IPS-NIHi7 (cell line): ENCODE data around the gene SLC10A1.
"Not testable (repeated sequence)": the region's sequence is repeated elsewhere in the genome, so short reads cannot be mapped to it uniquely, and the experiment has no call there.

Experiments used
- DNase-seq: peaks from one replicate; pipeline ENCODE4 v3.0.0; 2012; ENCODE audit warnings: mixed read lengths; ENCODE audit errors: extremely low spot score

The SLC10A1 gene

DNA sequence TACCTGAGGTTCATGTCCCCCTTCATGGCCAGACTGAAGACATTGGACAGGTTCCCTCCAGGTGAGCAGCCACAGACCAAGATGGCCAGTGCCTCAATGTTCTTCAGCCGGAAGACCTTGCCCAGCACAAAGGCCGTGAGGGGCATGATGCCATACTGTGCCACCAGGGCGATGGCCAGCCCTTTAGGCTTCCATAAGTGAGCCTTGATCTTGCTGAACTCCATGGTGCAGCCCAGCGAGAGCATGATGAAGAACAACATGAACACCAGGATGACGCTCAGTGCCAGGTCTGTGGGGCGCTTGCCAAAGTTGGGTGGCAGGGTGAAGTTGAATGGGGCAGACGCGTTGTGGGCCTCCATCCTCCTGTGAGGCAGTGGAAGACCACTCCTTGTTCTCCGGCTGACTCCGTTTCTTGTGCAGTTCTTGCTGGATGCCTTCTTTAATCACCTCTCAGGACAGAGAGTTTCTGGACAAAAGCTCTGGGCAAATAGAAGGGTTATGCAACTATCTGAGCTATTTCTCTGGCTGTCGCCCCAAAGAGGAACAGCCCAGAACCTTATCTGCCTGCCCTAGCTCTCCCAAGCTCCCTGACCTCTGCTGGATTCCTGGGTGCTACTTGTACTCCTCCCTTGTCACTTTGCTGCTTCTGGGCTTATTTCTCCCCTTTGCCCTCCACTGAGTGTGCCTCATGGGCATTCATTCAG lies at the start of gene SLC10A1:
TSS of gene SLC10A1 (minus strand) at position 445 of the 704 bp plus-strand sequence. CDS start at position 359, 86 bp downstream.
- no peak for DNase-seq

DNA sequence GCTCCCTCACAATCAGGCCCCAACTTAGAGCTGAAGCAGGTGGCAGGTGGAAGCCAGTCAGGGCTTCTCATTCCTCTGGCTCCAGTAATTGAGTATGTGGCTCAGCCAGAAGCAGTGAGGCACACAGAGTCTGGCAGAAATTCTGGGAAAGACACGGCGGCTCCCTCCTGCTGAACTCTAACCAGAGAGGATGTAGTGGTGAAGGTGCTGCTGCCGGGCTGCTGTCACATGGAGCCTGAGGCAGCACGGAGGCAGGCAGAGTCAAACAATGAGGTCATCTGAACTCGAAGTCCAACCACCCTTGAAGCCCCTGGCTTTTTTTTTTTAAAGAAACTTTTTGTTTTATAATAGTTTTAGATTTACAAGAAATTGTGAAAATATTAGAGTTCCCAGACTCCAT lies 48.7 kb upstream of the SLC10A1 start:
- no peak for DNase-seq

DNA sequence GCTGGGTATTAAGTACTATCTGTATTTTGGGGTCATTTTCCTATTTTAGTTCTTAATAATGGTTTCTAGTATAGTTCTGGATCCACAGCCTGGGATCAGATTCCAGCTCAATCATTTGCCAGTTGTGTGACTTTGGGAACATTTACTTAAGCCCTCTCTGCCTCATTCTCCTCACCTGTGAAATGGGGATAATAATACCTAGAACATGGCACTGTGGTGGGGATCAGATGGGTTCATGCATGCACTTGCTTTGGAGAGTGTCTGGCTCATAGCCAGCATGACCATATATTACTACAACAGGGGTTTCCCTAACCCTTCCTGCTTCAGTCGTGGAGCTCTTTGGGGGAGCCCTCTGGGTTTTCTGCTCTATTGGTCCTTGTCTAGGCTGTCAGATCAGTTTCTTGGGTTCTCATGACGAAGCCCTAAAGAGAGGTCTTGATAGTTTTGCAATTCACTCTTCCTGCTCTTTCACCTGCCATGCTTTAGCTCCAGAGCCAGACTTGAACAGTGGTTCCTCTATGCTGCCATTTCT lies 48.1 kb upstream of the SLC10A1 start:
- no peak for DNase-seq

DNA sequence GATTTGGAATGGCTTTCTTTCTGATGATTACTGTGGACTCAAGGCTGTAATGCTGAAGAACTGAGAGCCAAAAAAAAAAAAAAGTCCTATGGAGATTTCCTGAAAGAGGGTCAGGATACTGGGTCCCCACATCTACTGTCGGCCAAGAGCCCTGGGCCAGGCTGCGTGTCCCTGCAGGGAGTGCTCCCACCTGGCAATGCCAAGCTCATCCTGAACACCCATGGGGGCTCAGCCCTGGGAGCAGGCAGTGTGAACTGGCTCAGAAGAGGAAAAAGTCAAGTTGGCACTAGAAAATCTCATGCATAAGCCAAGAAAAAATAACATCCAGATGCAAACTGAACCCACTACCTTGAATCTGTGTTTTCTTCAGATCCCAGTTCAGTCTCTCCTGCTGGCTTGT lies 47.1 kb upstream of the SLC10A1 start:
- DNase-seq: no peak

DNA sequence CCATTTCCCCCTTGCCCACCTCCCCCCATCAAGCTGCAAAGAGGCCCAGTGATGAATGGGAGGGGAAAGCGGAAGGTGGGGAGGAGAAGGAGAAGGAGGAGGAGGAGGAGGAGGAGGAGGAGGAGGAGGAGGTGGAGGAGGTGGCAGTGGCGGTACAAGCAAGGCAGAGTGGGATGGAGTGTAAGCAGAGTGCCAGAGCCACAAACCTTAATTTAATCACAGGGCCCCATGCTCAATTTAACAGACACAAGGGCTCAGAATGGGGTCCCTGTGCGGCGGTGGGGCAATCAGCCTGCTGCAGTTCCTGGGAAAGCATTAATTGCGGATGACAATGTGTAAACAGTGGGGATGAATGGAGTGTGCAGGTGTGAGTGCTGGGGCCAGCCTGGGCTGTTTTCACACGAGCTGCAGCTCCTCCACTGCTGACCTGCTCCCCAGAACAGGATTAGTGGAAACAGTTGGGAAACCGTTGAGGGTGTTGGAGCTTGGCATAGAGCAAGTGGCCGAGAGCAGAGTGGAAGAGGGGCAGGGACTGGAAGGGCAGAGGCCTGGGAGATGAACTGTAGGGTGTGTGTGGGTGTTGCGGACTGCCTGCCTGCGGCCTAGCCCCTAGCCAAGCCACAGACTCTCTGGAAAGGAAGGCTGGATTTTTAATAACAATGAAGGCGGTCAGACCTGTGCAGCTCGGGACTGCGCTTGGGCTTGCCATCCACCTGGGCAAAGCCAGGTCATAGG lies 45.8 kb upstream of the SLC10A1 start:
- DNase-seq: no peak

DNA sequence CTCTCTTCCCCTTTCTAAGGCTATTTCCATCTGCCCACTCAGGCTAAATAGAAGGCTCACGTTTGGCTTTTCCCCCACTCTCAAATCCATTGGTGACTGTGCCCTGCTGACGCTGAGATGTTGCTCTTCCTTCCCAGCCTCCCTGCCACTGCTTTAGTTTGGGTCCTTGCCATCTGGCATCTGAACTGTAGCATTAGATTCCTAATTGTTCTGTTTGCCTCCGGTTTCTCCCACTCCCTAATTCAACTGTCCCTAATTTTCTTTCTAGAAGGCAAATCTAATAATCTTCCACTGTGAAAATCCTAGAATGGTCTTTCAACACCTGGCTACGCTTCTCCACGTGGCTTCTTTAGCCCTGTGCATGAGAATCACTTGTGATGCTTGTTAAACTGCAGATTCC lies 44.6 kb upstream of the SLC10A1 start:
- DNase-seq: no peak

DNA sequence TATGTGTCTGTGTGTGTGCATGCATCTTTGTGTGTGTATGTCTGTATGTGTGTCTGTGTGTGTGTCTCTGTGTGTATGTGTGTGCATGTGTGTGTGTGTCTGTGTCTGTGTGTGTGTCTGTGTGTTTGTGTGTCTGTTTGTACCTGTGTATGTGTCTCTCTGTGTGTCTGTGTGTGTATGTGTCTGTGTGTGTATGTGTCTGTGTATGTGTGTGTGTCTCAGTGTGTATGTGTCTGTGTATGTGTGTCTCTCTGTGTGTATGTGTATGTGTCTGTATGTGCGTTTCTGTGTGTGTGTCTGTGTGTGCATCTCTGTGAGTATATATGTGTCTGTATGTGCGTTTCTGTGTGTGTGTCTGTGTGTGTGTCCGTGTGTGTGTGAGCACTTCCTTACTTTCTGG lies 42.6 kb upstream of the SLC10A1 start:
- DNase-seq: no peak

DNA sequence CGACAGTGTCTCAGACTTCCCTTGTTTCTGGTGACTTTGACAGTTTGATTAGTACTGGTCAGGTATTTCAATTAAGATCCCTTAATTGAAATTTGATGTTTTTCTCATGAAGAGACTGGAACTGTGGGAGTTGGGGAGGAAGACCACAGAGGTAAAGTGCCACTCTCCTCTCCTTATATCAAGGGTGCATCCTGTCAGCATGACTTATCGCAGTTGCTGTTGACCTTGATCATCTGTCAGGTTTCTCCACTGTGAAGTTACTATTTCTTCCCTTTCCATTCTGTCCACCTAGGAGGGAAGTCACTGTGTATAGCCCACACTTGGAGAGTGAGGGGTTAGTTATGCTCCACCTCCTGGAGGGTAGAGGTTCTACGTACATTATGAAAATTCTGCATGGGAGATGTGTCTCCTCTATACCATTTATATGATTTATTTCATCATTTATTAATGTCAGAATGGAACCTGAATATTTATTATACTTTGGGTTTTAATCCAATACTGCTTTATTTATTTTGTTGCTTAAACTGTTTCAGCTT lies 41.9 kb upstream of the SLC10A1 start:
- no peak for DNase-seq

DNA sequence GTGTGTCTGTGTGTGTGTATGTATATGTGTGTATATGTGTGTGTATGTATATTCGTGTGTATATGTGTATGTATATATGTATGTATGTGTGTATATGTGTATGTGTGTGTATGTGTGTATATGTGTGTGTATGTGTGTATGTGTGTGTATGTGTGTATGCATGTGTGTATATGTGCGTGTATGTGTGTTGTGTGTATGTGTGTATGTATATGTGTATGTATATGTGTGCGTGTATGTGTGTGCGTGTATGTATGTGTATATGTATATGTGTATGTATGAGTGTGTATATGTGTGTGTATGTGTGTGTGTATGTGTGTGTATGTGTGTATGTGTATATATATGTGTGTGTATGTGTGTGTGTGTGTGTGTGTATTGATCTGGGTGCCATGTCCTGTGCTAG lies 31.8 kb upstream of the SLC10A1 start:
- DNase-seq: no peak

DNA sequence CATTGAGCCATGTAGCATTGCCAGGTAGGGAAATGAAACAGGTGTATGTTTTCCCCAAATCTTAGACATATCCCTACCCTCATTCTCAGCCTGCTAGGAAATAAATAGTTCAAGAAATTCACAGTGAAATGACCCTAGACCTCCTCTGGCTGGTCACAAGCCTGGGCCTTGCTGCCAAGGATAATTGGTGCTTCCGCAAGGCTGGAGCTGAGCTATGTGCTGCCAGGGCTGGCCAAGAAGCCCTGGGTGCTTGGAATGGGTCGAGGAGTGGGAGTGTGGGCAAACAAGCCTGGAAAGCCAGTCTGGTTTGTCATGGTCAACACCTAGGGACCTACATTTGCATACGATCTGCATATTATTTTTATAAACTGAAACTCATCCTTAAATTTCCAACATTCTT lies 31.3 kb upstream of the SLC10A1 start:
- no peak for DNase-seq

DNA sequence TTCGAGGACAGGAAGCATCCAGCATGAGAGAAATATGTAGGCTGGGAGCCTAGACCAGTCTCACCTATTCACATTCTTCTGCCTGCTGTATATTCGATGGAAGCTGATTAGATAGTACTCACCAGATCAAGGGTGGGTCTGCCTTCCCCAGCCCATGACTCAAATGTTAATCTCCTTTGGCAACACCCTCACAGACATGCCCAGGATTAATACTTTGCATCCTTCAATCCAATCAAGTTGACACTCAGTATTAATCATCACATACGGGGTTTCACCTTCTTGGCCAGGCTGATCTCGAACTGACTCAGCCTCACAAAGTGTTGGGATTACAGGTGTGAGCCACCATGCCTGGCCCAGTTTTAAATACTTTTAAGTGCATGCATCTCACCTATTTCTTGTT lies 30.5 kb upstream of the SLC10A1 start:
- no peak for DNase-seq

DNA sequence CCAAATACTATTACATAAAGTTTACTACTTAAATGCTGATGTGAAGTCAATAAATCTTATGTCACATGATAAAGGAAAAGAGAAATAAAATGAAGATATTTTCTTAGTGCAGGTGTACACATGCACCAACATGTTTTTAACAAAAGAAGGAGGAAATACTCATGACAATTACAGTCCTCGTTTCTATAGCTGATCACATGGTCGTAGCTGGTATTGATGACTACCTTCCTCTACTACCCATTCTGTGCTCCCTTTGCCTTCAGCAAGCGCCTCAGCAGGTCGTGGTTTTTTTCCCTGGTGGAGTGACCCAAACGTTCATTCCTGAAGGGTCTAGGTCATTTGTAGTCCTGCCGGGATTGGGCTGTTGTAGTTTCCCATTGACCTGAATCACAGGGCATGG lies 25.4 kb upstream of the SLC10A1 start:
- no peak for DNase-seq

DNA sequence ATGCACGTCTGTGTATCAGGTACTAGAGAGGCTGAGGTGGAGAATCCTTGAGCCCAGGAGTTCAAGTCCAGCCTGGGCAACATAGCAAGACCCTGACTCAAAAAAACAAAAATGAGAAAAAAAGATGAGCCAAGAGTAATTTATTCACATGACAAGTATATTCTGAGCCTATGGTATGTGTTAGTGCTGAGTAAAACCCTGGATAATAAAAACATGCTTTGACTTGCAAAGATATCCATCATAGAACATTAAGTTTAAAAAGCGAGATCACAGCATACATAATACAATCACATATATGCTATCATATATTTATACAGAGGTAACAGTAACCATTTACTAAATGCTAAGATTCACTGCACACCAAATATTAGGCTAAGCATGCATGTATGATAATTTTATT lies 23.9 kb upstream of the SLC10A1 start:
- no peak for DNase-seq

DNA sequence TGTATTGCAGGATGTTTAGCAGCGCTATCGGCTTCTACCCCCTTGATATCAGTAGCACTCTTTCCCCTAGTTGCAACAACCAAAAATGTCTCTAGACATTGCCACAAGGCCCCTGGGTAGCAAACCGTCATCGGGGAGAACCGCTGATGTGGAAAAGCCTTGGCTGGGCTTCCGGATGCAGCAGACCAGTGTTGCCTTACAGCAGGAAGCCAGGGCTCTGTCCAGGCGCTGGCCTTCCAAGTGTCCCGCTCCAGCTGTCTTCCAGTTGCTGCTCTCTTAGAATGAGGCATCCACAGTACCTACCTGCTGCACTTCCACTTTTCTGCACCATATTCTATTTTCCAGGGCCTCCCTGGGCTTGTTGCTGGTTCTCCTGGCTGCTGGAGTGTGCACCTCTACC lies 22.6 kb upstream of the SLC10A1 start:
- no peak for DNase-seq

DNA sequence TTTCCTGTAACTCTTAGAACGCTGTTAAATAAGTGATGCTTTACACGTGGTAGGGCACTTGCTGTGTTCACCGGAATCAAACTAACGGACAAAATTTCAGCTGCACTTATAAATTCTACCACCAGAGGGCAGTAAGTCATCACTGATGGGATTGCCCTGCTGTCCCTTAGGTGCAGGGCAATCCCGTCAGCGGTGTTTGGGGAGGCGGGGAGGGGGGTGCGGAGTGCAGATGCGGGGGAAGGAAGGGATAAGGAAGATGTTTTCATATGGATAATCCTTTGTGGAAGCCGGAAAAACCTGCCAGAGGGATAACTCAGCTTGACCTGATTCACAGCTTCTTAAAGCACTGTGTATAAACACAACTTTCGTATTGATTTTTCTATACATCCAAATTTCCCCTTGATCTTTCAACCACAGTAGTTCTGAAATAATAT lies 21.7 kb upstream of the SLC10A1 start:
- peak; percentile 84 for DNase-seq

DNA sequence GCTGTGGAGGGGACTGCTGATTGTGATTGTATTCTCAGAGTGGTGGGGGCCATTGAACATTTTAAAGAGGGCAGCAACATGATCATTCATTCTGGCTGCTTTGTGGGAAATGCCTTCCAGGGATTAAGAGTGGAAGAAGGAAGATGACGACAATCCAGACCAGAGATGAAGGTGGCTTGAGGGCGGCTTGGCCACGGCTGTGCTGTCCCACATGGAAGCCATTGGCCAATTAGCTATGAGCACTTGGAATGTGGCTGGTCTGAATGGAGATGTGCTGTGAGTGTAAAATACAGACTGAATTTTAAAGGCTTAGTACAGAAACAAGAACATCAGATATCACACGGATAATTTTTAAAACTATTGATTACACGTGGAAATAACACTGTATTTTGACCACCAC lies 19.2 kb upstream of the SLC10A1 start:
- no peak for DNase-seq

DNA sequence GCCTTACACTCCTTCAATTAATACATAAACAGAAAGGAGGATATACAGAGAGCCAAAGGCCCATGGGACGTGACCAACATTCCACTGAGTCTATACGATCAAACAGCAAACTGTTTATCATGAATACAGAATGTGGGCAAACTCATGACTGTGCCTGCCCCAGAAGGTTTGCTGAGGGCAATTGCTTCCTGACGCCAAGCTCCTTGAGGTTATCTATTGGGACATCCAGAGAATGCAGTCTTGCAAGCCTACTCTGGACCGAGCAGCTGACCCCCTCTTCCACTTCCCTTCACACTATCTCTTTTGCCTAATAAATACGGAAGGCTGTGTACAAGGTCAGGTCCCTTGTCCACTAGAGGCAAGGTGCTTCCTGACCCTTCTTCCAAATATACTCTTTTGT lies 18.5 kb upstream of the SLC10A1 start:
- no peak for DNase-seq

DNA sequence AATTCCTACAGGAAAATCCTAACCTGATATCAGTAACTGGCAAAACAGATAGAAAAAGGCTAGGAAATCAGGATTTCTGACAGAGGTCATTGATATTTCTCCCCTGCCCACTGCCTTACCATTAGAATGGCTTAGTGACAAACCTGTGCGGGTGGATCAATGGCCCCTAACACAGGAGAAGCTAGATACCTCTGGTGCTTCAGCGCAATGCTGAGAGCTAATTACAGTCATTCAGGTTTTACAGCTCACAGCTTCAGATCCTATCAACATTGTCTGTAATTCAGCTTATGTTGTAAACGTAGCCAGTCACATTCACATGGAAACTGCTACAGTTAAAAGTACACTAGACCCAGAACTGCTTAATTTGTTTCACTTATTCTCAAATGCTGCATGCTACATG lies 17.4 kb upstream of the SLC10A1 start:
- DNase-seq: no peak

DNA sequence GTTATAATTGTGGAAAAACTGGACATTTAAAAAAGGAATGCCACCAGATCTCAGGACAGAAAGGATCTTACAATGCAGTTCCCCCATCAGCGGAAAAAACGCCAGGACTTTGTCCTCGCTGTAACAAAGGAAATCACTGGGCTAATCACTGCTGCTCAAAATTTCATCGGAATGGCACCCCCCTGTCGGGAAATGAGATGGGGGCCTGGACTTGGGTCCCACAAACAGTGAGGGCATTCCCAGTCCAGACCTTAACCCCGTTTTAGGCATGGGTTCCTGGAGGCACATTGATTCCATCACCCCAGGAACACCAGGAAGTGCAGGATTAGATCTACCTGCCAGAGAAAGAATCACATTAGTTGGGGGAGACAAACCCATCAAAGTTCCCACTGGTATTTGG lies 16.3 kb upstream of the SLC10A1 start:
- DNase-seq: not testable (repeated sequence)

DNA sequence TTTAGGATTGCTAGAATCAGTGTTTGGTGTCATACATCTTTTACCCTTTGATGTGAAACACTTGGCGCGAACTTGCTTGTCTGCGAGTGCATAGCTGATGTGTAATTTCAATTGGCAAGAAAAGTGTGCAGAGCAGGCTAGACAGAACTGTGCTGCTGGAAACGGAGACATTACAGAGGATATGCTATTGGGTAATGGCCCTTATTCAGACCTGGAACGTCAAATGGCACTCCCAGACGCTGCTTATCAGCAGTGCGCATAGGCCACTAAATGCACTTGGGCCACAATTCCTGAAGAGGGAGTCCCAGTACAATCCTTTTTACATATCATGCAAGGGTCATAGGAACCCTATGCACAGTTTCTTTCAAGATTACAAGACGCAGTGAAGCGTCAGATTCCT lies 15.7 kb upstream of the SLC10A1 start:
- DNase-seq: no peak

DNA sequence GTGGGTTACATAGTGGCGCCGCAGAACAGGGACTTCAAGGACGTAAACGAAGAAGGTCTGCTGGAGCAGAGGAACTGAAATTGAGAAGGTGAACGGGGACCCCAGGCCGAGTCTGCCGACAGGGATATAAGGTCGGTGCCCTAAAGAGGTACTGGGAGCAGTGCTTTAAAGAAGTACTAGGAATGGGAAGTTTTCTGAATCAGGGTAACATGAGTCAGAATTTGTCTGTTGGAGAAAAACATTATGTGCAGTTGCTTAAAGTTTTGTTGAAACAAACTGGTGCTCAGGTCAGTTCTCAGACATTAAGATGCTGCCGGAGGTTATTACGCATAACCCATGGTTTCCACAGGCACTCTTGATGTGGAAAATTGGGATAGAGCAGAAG lies 14.8 kb upstream of the SLC10A1 start:
- no peak for DNase-seq

DNA sequence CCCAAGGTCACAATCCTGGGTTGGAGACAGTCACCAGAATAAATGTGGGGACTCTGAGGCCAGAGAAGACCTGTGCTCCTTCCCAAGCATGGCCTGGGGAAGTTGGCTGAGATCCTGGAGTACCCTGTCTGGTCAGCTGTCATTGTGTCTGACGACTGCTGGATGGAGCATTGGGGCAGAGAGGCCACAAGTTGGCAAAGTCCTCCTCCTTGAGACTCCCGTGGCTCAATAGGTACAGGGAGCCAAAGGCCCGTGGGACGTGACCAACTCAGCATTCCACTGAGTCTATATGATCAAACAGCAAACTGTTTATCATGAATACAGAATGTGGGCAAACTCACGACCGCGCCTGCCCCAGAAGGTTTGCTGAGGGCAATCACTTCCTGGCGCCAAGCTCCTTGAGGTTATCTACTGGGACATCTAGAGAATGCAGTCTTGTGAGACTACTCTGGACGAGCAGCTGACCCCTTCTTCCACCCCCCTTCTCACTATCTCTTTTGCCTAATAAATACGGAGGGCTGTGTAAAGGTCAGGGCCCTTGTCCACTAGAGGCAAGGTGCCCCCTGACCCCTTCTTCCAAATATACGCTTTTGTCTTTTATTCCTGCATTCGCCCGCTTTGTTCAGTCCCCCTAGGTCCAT lies 14.3 kb upstream of the SLC10A1 start:
- DNase-seq: no peak
